HepG2 (cell line): ENCODE results near the gene ZNF446. TPM values are rescaled to one million over a fixed set of nuclear protein-coding genes. Genes with fewer than 3 reads are reported as not detected.
A peak's percentile ranks its signal among the peaks of the same experiment; 100 is the strongest.

ENCODE experiments used
- ARNT2 ChIP-seq: sonication (generic); formaldehyde crosslinking; IDR thresholded peaks from 2 replicates; pipeline ENCODE4 v1.8.0; 2022; ENCODE audit warnings: mild to moderate bottlenecking, low read depth, missing genetic modification reagents, moderate library complexity
- FLYWCH1 ChIP-seq: sonication (generic); formaldehyde crosslinking; IDR thresholded peaks from 2 replicates; pipeline ENCODE4 v1.8.1; 2023; ENCODE audit warnings: mild to moderate bottlenecking, missing genetic modification reagents
- SNRNP70 ChIP-seq: fragments of 200-400 bp; formaldehyde crosslinking; IDR thresholded peaks from 2 replicates; pipeline ENCODE4 v1.6.1; 2017; ENCODE audit warnings: mild to moderate bottlenecking, low read depth, low read length, moderate library complexity
- SSRP1 ChIP-seq: IDR thresholded peaks from 2 replicates; pipeline ENCODE4 v1.6.1; 2016; ENCODE audit warnings: control low read depth
- ZNF788 ChIP-seq: sonication (generic); formaldehyde crosslinking; IDR thresholded peaks from 2 replicates; pipeline ENCODE4 v1.5.0; 2020; ENCODE audit warnings: mild to moderate bottlenecking, missing genetic modification reagents, borderline replicate concordance
- polyA plus RNA-seq, 8 experiments: library from polyadenylated mRNA; depleted of rRNA in 3 of 8; stranded (reverse) in 7 of 8; unstranded in 1 of 8; fragments of >200 nt; fragmentation: Illumina TruSeq in 4 of 8; extraction: Trizol in 4 of 8; gene quantifications; 2 replicates each; pipeline versions ENCODE4 v1.2.1 to v1.2.3, GENCODE V29; 2011 to 2016; ENCODE audit warnings: low read depth in 4 of 8, missing spikeins in 1 of 8, mixed read lengths in 1 of 8; ENCODE audit not compliant: insufficient read depth in 1 of 8
- total RNA-seq, 5 experiments: library from RNA; depleted of rRNA; stranded (reverse); fragments of >200 nt; fragmentation: Illumina TruSeq; extraction: Trizol; gene quantifications; 2 replicates each; pipeline ENCODE4 v1.2.3, GENCODE V29; 2016; ENCODE audit warnings: low read depth in 1 of 5
- TF ChIP-seq, protein P1 (sequence below): sonication (generic); formaldehyde crosslinking; IDR thresholded peaks from 2 replicates; pipeline ENCODE4 v1.5.1; 2020; ENCODE audit warnings: missing genetic modification reagents, mild to moderate bottlenecking, borderline replicate concordance
- TF ChIP-seq, protein P2 (sequence below): sonication (generic); formaldehyde crosslinking; IDR thresholded peaks from 2 replicates; pipeline ENCODE4 v1.9.0; 2021; ENCODE audit warnings: missing genetic modification reagents, borderline replicate concordance
- TF ChIP-seq, protein P3 (sequence below): sonication (generic); formaldehyde crosslinking; IDR thresholded peaks from 2 replicates; pipeline ENCODE4 v1.4.0; 2020; ENCODE audit warnings: low read depth, mild to moderate bottlenecking, missing genetic modification reagents
- TF ChIP-seq, protein P4 (sequence below): sonication (generic); formaldehyde crosslinking; IDR thresholded peaks from 2 replicates; pipeline ENCODE4 v1.4.0; 2020; ENCODE audit warnings: missing genetic modification reagents, borderline replicate concordance
- TF ChIP-seq, protein P5 (sequence below): sonication (generic); formaldehyde crosslinking; IDR thresholded peaks from 2 replicates; pipeline ENCODE4 v1.5.1; 2020; ENCODE audit warnings: mild to moderate bottlenecking, missing genetic modification reagents, borderline replicate concordance
- TF ChIP-seq, protein P6 (sequence below): IDR thresholded peaks from 2 replicates; pipeline ENCODE4 v1.6.1; 2012; ENCODE audit warnings: low read depth, low read length, improper control_type of control experiment

Gene ZNF446
- total and polyA plus RNA-seq, 2 of the 13 experiments (the other 11 are each of a cell fraction or from before 2014, with no cell fraction given), result 3.0 to 3.6 TPM

DNA sequence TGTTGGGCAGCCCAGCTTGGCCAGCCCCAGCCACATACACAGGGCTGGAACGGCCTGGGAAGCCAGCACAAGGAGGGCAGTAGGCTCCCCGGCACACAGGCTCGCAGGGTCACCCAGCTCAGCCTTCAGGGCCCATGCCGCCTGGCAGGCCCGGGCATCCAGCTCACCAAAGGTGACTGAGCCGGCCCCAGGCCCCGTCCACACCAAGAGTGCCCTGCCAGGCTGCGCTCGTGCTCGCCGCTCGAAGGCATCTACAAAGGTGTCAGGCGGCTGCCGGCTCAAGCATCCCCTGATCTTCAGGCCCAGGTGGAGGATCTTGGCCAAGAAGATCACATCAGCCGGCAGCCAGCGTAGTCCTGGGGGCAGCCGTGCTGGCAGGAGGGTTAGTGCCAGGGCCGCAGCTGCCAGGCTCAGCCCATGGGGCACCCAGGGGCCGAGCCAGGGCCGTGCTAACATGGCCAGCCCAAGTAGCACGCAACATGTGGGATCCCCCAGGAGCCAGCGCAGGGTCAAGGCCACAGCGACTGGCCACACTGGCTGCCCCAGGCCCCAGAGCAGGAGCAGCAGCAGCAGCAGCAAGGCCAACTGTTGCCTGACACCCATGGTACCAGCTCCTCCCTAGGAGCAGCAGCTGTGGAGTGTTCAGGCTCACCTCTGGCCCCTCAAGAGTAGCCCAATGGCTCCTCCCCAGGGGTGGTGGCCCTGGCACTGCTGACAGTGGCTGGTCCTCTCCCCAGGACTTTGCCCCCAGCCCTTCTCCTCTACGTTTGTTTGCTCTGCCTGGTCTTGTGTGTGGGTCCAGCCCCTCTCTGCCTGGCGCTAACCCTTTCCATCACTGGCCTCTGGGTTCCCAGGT is 35.4 kb downstream of the ZNF446 start, which contains the start of gene SLC27A5 (continued):
- no peak for TF ChIP-seq ARNT2
- TF ChIP-seq, protein P1, sequence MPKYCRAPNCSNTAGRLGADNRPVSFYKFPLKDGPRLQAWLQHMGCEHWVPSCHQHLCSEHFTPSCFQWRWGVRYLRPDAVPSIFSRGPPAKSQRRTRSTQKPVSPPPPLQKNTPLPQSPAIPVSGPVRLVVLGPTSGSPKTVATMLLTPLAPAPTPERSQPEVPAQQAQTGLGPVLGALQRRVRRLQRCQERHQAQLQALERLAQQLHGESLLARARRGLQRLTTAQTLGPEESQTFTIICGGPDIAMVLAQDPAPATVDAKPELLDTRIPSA (CRISPR knock-in tag), result no peak
- TF ChIP-seq SNRNP70, result no peak
- TF ChIP-seq FLYWCH1 (CRISPR knock-in tag), result no peak
- TF ChIP-seq, protein P2, sequence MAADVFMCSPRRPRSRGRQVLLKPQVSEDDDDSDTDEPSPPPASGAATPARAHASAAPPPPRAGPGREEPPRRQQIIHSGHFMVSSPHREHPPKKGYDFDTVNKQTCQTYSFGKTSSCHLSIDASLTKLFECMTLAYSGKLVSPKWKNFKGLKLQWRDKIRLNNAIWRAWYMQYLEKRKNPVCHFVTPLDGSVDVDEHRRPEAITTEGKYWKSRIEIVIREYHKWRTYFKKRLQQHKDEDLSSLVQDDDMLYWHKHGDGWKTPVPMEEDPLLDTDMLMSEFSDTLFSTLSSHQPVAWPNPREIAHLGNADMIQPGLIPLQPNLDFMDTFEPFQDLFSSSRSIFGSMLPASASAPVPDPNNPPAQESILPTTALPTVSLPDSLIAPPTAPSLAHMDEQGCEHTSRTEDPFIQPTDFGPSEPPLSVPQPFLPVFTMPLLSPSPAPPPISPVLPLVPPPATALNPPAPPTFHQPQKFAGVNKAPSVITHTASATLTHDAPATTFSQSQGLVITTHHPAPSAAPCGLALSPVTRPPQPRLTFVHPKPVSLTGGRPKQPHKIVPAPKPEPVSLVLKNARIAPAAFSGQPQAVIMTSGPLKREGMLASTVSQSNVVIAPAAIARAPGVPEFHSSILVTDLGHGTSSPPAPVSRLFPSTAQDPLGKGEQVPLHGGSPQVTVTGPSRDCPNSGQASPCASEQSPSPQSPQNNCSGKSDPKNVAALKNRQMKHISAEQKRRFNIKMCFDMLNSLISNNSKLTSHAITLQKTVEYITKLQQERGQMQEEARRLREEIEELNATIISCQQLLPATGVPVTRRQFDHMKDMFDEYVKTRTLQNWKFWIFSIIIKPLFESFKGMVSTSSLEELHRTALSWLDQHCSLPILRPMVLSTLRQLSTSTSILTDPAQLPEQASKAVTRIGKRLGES, result no peak
- TF ChIP-seq, protein P3, sequence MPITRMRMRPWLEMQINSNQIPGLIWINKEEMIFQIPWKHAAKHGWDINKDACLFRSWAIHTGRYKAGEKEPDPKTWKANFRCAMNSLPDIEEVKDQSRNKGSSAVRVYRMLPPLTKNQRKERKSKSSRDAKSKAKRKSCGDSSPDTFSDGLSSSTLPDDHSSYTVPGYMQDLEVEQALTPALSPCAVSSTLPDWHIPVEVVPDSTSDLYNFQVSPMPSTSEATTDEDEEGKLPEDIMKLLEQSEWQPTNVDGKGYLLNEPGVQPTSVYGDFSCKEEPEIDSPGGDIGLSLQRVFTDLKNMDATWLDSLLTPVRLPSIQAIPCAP (CRISPR knock-in tag), result no peak
- TF ChIP-seq, protein P4, sequence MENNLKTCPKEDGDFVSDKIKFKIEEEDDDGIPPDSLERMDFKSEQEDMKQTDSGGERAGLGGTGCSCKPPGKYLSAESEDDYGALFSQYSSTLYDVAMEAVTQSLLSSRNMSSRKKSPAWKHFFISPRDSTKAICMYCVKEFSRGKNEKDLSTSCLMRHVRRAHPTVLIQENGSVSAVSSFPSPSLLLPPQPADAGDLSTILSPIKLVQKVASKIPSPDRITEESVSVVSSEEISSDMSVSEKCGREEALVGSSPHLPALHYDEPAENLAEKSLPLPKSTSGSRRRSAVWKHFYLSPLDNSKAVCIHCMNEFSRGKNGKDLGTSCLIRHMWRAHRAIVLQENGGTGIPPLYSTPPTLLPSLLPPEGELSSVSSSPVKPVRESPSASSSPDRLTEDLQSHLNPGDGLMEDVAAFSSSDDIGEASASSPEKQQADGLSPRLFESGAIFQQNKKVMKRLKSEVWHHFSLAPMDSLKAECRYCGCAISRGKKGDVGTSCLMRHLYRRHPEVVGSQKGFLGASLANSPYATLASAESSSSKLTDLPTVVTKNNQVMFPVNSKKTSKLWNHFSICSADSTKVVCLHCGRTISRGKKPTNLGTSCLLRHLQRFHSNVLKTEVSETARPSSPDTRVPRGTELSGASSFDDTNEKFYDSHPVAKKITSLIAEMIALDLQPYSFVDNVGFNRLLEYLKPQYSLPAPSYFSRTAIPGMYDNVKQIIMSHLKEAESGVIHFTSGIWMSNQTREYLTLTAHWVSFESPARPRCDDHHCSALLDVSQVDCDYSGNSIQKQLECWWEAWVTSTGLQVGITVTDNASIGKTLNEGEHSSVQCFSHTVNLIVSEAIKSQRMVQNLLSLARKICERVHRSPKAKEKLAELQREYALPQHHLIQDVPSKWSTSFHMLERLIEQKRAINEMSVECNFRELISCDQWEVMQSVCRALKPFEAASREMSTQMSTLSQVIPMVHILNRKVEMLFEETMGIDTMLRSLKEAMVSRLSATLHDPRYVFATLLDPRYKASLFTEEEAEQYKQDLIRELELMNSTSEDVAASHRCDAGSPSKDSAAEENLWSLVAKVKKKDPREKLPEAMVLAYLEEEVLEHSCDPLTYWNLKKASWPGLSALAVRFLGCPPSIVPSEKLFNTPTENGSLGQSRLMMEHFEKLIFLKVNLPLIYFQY (CRISPR knock-in tag), result no peak
- TF ChIP-seq ZNF788 (CRISPR knock-in tag), result peak; percentile 73; the same call in 1 of the 2 replicates
- TF ChIP-seq, protein P5, sequence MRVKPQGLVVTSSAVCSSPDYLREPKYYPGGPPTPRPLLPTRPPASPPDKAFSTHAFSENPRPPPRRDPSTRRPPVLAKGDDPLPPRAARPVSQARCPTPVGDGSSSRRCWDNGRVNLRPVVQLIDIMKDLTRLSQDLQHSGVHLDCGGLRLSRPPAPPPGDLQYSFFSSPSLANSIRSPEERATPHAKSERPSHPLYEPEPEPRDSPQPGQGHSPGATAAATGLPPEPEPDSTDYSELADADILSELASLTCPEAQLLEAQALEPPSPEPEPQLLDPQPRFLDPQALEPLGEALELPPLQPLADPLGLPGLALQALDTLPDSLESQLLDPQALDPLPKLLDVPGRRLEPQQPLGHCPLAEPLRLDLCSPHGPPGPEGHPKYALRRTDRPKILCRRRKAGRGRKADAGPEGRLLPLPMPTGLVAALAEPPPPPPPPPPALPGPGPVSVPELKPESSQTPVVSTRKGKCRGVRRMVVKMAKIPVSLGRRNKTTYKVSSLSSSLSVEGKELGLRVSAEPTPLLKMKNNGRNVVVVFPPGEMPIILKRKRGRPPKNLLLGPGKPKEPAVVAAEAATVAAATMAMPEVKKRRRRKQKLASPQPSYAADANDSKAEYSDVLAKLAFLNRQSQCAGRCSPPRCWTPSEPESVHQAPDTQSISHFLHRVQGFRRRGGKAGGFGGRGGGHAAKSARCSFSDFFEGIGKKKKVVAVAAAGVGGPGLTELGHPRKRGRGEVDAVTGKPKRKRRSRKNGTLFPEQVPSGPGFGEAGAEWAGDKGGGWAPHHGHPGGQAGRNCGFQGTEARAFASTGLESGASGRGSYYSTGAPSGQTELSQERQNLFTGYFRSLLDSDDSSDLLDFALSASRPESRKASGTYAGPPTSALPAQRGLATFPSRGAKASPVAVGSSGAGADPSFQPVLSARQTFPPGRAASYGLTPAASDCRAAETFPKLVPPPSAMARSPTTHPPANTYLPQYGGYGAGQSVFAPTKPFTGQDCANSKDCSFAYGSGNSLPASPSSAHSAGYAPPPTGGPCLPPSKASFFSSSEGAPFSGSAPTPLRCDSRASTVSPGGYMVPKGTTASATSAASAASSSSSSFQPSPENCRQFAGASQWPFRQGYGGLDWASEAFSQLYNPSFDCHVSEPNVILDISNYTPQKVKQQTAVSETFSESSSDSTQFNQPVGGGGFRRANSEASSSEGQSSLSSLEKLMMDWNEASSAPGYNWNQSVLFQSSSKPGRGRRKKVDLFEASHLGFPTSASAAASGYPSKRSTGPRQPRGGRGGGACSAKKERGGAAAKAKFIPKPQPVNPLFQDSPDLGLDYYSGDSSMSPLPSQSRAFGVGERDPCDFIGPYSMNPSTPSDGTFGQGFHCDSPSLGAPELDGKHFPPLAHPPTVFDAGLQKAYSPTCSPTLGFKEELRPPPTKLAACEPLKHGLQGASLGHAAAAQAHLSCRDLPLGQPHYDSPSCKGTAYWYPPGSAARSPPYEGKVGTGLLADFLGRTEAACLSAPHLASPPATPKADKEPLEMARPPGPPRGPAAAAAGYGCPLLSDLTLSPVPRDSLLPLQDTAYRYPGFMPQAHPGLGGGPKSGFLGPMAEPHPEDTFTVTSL (CRISPR knock-in tag), result no peak
- TF ChIP-seq, protein P6, sequence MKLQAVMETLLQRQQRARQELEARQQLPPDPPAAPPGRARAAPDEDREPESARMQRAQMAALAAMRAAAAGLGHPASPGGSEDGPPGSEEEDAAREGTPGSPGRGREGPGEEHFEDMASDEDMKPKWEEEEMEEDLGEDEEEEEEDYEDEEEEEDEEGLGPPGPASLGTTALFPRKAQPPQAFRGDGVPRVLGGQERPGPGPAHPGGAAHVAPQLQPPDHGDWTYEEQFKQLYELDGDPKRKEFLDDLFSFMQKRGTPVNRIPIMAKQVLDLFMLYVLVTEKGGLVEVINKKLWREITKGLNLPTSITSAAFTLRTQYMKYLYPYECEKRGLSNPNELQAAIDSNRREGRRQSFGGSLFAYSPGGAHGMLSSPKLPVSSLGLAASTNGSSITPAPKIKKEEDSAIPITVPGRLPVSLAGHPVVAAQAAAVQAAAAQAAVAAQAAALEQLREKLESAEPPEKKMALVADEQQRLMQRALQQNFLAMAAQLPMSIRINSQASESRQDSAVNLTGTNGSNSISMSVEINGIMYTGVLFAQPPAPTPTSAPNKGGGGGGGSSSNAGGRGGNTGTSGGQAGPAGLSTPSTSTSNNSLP, result no peak
- TF ChIP-seq SSRP1 (CRISPR knock-in tag), result no peak
